Progenitor cell of endocrine pancreas (in vitro differentiated cells): ENCODE data around the gene CTDSP2. TPM values are rescaled to one million over a fixed set of nuclear protein-coding genes. Genes with fewer than 3 reads are reported as not detected.
"Not testable (repeated sequence)": the region's sequence is repeated elsewhere in the genome, so short reads cannot be mapped to it uniquely, and the experiment has no call there.

Experiments
- DNase-seq: peaks from one replicate; pipeline ENCODE4 v3.0.0; 2021; ENCODE audit warnings: low spot score; ENCODE audit not compliant: unreplicated experiment
- H3K27ac Mint-ChIP-seq: 2 replicates; pipeline ENCODE4 v1.8.0; 2021; ENCODE audit warnings: mild to moderate bottlenecking, moderate library complexity, mixed read lengths
- H3K27me3 Mint-ChIP-seq: 2 replicates; pipeline ENCODE4 v1.8.0; 2021; ENCODE audit warnings: mixed read lengths
- H3K36me3 Mint-ChIP-seq: 2 replicates; pipeline ENCODE4 v1.8.0; 2022; ENCODE audit warnings: mixed read lengths; ENCODE audit not compliant: insufficient read depth
- H3K4me1 Mint-ChIP-seq: 2 replicates; pipeline ENCODE4 v1.8.0; 2021; ENCODE audit warnings: low read depth, mixed read lengths
- H3K4me3 Mint-ChIP-seq: 2 replicates; pipeline ENCODE4 v1.8.0; 2021; ENCODE audit warnings: low read depth, mild to moderate bottlenecking, moderate library complexity, mixed read lengths
- H3K9me3 Mint-ChIP-seq: 2 replicates; pipeline ENCODE4 v1.8.0; 2021; ENCODE audit warnings: low read depth, mixed read lengths
- total RNA-seq: library from RNA; stranded (reverse); gene quantifications from 2 replicates; pipeline ENCODE4 v1.2.1, GENCODE V29; 2021
- TF ChIP-seq, protein P1 (sequence below): fragments of 200-600 bp; sonication (generic); IDR thresholded peaks from one replicate; pipeline ENCODE4 v1.5.0; 2021; ENCODE audit warnings: antibody characterized with exemption, mild to moderate bottlenecking; ENCODE audit not compliant: unreplicated experiment

CTDSP2 gene
- total RNA-seq, 1 donor from 2014 or later, result 145 TPM

- Mint-ChIP-seq H3K9me3 (peaks cover 8% of the 10 kb centered on the region), H3K27me3 (peaks cover 11% of the 10 kb centered on the region), H3K4me1 (peaks cover 7% of the 10 kb centered on the region), H3K4me3 (no peak overlapping the region), H3K36me3 (no peaks in the 10 kb centered on the region), H3K27ac (no peak overlapping the region)
- DNase-seq, result no peak
- TF ChIP-seq, protein P1, sequence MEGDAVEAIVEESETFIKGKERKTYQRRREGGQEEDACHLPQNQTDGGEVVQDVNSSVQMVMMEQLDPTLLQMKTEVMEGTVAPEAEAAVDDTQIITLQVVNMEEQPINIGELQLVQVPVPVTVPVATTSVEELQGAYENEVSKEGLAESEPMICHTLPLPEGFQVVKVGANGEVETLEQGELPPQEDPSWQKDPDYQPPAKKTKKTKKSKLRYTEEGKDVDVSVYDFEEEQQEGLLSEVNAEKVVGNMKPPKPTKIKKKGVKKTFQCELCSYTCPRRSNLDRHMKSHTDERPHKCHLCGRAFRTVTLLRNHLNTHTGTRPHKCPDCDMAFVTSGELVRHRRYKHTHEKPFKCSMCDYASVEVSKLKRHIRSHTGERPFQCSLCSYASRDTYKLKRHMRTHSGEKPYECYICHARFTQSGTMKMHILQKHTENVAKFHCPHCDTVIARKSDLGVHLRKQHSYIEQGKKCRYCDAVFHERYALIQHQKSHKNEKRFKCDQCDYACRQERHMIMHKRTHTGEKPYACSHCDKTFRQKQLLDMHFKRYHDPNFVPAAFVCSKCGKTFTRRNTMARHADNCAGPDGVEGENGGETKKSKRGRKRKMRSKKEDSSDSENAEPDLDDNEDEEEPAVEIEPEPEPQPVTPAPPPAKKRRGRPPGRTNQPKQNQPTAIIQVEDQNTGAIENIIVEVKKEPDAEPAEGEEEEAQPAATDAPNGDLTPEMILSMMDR, result no peak
These were observed 38.7 kb upstream of the CTDSP2 start for GRCh38 chr12:57885207-57885606.

DNA sequence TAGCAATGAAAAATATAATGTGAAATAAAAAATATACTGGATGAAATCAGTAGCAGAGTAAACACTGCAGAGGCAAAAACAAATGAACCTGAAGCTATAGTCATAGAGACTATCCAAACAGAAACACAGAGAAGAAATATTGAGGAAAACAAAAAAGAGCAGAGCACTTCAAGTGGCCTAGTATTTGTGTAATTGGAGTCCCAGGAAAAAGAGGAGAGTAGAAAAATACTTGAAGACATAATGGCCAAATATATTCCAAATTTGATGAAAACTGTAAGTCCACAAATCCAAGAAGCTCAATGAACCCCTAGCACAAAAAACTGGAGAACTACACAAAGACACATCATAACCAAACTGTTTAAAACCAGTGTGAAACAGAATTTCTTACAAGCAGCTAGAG lies 37.2 kb upstream of the CTDSP2 start:
- TF ChIP-seq, protein P1, result no peak
- H3K27me3 Mint-ChIP-seq, result peaks cover 6% of the 10 kb centered on the region
- H3K4me3 Mint-ChIP-seq, result no peak overlapping the region
- no peaks in the 10 kb centered on the region for H3K36me3 Mint-ChIP-seq
- H3K4me1 Mint-ChIP-seq, result peaks cover 7% of the 10 kb centered on the region
- no peak overlapping the region for H3K27ac Mint-ChIP-seq
- DNase-seq, result no peak
- peaks cover 12% of the 10 kb centered on the region for H3K9me3 Mint-ChIP-seq

GRCh38 chr12:57883057-57883456 lies 36.5 kb upstream of the CTDSP2 start:
- Mint-ChIP-seq H3K4me1 (peaks cover 2% of the 10 kb centered on the region), H3K9me3 (peaks cover 12% of the 10 kb centered on the region), H3K27ac (no peak overlapping the region), H3K27me3 (peaks cover 3% of the 10 kb centered on the region), H3K4me3 (no peak overlapping the region), H3K36me3 (no peaks in the 10 kb centered on the region)
- DNase-seq, result no peak
- TF ChIP-seq, protein P1, result no peak

- TF ChIP-seq, protein P1, result no peak
- H3K36me3 Mint-ChIP-seq, result no peaks in the 10 kb centered on the region
- no peak overlapping the region for H3K4me3 Mint-ChIP-seq
- peaks cover 12% of the 10 kb centered on the region for H3K9me3 Mint-ChIP-seq
- peaks cover 4% of the 10 kb centered on the region for H3K27me3 Mint-ChIP-seq
- DNase-seq, result no peak
- no peaks in the 10 kb centered on the region for H3K4me1 Mint-ChIP-seq
- H3K27ac Mint-ChIP-seq, result no peak overlapping the region
These were observed 36.0 kb upstream of the CTDSP2 start for GRCh38 chr12:57882575-57882974.

- no peak overlapping the region for H3K4me3 Mint-ChIP-seq
- H3K36me3 Mint-ChIP-seq, result no peaks in the 10 kb centered on the region
- TF ChIP-seq, protein P1, result no peak
- H3K27me3 Mint-ChIP-seq, result peaks cover 3% of the 10 kb centered on the region
- H3K9me3 Mint-ChIP-seq, result peaks cover 12% of the 10 kb centered on the region
- H3K27ac Mint-ChIP-seq, result no peak overlapping the region
- H3K4me1 Mint-ChIP-seq, result no peaks in the 10 kb centered on the region
- DNase-seq, result no peak
These were observed 34.9 kb upstream of the CTDSP2 start for GRCh38 chr12:57881475-57881874.

GRCh38 chr12:57881035-57881434 lies 34.5 kb upstream of the CTDSP2 start:
- H3K4me3 Mint-ChIP-seq, H3K27ac Mint-ChIP-seq, H3K36me3 Mint-ChIP-seq, DNase-seq, H3K4me1 Mint-ChIP-seq, H3K27me3 Mint-ChIP-seq: not testable (repeated sequence)
- H3K9me3 Mint-ChIP-seq, result peaks cover 12% of the 10 kb centered on the region
